ENCODE measurements around the gene SLC17A7.
"Not testable (repeated sequence)": the region's sequence is repeated elsewhere in the genome, so short reads cannot be mapped to it uniquely, and the experiment has no call there.

The SLC17A7 gene

DNA sequence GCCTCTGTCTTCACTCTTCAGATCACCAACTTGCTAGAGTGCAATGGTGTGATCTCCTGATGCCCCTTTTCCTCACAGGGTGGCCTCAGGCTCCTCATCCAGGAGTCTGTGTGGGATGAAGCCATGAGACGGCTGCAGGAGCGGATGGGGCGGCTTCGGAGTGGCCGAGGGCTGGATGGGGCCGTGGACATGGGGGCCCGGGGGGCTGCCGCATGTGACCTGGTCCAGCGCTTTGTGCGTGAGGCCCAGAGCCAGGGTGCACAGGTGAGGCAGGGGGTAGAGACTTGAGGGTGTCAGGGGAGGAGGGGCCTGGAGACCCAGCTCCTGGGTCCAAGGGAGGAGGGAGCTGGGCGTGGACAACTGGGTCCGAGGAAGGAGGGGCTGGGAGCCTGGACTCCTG is 21.2 kb upstream of the SLC17A7 start:
- no peak for DNase-seq (ENCODE audit: low spot score)
- no peak for TF ChIP-seq CTCF (IDR thresholded peaks at IDR 0.05; ENCODE audit: borderline replicate concordance, control extremely low read depth, extremely low read depth, insufficient read depth, missing control alignments)
- in situ Hi-C loops (cut with MboI; ENCODE audit: low sequenced_read_pairs, unreplicated experiment): no loop called here

GRCh38 chr19:49461656-49462055 is 20.3 kb upstream of the SLC17A7 start:
- DNase-seq (ENCODE audit: low spot score): no peak
- in situ Hi-C loops (cut with MboI; ENCODE audit: low sequenced_read_pairs, unreplicated experiment): no loop called here

GRCh38 chr19:49461130-49461529 is 19.8 kb upstream of the SLC17A7 start:
- in situ Hi-C loops (cut with MboI; ENCODE audit: low sequenced_read_pairs, unreplicated experiment); DNase-seq (ENCODE audit: low spot score): not testable (repeated sequence)

More at GRCh38 chr19:49461656-49462055, 20.3 kb upstream of the SLC17A7 start:
- TF ChIP-seq CTCF (IDR thresholded peaks at IDR 0.05; ENCODE audit: borderline replicate concordance, control extremely low read depth, extremely low read depth, insufficient read depth, missing control alignments): no peak

- no peak for DNase-seq (ENCODE audit: low spot score)
- in situ Hi-C loops (cut with MboI; ENCODE audit: low sequenced_read_pairs, unreplicated experiment): no loop called here
- no peak for TF ChIP-seq CTCF (IDR thresholded peaks at IDR 0.05; ENCODE audit: borderline replicate concordance, control extremely low read depth, extremely low read depth, insufficient read depth, missing control alignments)
Measured at GRCh38 chr19:49459388-49459787, 18.1 kb upstream of the SLC17A7 start.

- no peak for DNase-seq (ENCODE audit: low spot score)
- no peak for TF ChIP-seq CTCF (IDR thresholded peaks at IDR 0.05; ENCODE audit: borderline replicate concordance, control extremely low read depth, extremely low read depth, insufficient read depth, missing control alignments)
- in situ Hi-C loops (cut with MboI; ENCODE audit: low sequenced_read_pairs, unreplicated experiment): no loop called here
Measured at GRCh38 chr19:49458567-49458903, 17.2 kb upstream of the SLC17A7 start.

DNA sequence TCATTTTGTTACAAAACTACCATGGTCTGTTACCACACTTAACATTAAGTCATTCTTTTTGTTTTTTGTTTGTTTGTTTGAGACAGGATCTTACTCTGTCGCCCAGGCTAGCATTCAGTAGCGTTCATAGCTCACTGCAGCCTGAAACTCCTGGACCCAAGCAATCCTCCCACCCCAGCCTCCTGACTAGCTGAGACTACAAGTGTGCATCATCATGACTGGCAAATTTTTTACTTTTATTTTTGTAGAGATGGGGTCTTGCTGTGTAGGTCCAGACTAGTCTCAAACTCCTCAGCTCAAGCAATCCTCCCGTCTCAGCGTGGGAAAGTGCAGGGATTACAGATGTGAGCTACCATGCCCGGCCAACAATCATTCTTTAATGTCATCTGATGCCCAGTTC is 15.0 kb upstream of the SLC17A7 start:
- in situ Hi-C loops (cut with MboI; ENCODE audit: low sequenced_read_pairs, unreplicated experiment): no loop called here
- no peak for DNase-seq (ENCODE audit: low spot score)
- TF ChIP-seq CTCF (IDR thresholded peaks at IDR 0.05; ENCODE audit: borderline replicate concordance, control extremely low read depth, extremely low read depth, insufficient read depth, missing control alignments): no peak

- no peak for TF ChIP-seq CTCF (IDR thresholded peaks at IDR 0.05; ENCODE audit: borderline replicate concordance, control extremely low read depth, extremely low read depth, insufficient read depth, missing control alignments)
- in situ Hi-C loops (cut with MboI; ENCODE audit: low sequenced_read_pairs, unreplicated experiment): no loop called here
- no peak for DNase-seq (ENCODE audit: low spot score)
Measured at GRCh38 chr19:49455773-49456172, 14.4 kb upstream of the SLC17A7 start.

Data from GM13976 (cell line).